ENCODE measurements around the gene NAT16. TPM values are rescaled to one million over a fixed set of nuclear protein-coding genes. Genes with fewer than 3 reads are reported as not detected.

Gene NAT16
- total and polyA plus RNA-seq, 2 of the 13 experiments (the other 11 are each of a cell fraction or from before 2014, with no cell fraction given): 0.04 TPM; not detected in 1

DNA sequence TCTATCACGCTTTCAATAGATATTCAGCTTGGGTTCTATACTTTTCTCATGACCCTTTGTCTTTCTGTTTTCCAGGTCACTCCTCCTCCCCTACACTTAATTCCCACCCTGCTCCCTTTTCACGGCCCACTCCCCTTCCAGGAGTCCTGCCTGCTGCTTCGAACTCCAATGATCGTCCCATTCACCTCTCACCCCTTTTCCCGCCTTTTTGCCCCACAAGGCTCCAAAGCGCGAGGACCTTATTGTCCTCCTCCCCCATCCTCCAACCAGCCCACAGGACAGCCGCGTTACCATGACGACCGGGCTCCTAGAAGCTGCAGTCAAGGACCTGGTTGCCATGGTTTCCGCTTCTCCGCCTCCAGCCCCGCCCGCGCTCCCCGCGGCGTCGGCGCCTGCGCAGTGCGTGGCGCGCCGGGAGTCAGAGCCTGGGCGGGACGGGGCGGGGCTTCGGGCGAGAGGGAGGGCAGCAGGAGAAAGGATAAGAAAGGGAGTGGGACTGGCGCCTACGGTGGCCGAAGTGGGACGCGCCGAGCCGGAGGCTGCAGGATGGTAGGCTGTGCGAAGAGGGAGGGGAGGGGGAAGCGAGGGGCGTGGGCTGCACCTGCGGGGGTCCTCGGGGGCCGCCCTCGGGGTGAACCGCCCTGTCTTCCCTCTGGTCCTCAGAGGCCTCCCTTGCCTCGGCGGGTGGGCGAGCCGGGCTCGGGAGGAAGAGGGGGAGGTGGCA, 26.0 kb downstream of the NAT16 start, which contains the start of gene AP1S1 (continued):
- TF ChIP-seq, protein P1, sequence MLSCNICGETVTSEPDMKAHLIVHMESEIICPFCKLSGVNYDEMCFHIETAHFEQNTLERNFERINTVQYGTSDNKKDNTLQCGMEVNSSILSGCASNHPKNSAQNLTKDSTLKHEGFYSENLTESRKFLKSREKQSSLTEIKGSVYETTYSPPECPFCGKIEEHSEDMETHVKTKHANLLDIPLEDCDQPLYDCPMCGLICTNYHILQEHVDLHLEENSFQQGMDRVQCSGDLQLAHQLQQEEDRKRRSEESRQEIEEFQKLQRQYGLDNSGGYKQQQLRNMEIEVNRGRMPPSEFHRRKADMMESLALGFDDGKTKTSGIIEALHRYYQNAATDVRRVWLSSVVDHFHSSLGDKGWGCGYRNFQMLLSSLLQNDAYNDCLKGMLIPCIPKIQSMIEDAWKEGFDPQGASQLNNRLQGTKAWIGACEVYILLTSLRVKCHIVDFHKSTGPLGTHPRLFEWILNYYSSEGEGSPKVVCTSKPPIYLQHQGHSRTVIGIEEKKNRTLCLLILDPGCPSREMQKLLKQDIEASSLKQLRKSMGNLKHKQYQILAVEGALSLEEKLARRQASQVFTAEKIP (CRISPR knock-in tag; IDR thresholded peaks at IDR 0.05; ENCODE audit: borderline replicate concordance): no peak
- TF ChIP-seq GFI1 (CRISPR knock-in tag; IDR thresholded peaks at IDR 0.05; ENCODE audit: borderline replicate concordance) (no peak), ZNF3 (CRISPR knock-in tag; IDR thresholded peaks at IDR 0.05) (no peak), SMC3 (IDR thresholded peaks at IDR 0.05; ENCODE audit: low read length) (no peak), ZNF598 (CRISPR knock-in tag; IDR thresholded peaks at IDR 0.05; ENCODE audit: borderline replicate concordance) (no peak), ZMYM4 (CRISPR knock-in tag; IDR thresholded peaks at IDR 0.05) (peak; percentile 42; the same call in 1 of the 2 replicates), JARID2 (CRISPR knock-in tag; IDR thresholded peaks at IDR 0.05; ENCODE audit: insufficient replicate concordance) (no peak), GATA4 (IDR thresholded peaks at IDR 0.05; ENCODE audit: borderline replicate concordance, low read depth) (no peak), LCORL (IDR thresholded peaks at IDR 0.05) (no peak), LCORL (CRISPR knock-in tag; IDR thresholded peaks at IDR 0.05) (no peak), KLF12 (CRISPR knock-in tag; IDR thresholded peaks at IDR 0.05; ENCODE audit: borderline replicate concordance) (no peak), POLR2AphosphoS5 (IDR thresholded peaks at IDR 0.05; ENCODE audit: low read depth, low read length) (peak; percentile 39; the same call in 1 of the 2 replicates), ZNF577 (CRISPR knock-in tag; IDR thresholded peaks at IDR 0.05; ENCODE audit: borderline replicate concordance, low read depth) (no peak), FIP1L1 (IDR thresholded peaks at IDR 0.05; ENCODE audit: borderline replicate concordance, insufficient read depth, low read depth, low read length) (no peak)
- TF ChIP-seq, protein P2, sequence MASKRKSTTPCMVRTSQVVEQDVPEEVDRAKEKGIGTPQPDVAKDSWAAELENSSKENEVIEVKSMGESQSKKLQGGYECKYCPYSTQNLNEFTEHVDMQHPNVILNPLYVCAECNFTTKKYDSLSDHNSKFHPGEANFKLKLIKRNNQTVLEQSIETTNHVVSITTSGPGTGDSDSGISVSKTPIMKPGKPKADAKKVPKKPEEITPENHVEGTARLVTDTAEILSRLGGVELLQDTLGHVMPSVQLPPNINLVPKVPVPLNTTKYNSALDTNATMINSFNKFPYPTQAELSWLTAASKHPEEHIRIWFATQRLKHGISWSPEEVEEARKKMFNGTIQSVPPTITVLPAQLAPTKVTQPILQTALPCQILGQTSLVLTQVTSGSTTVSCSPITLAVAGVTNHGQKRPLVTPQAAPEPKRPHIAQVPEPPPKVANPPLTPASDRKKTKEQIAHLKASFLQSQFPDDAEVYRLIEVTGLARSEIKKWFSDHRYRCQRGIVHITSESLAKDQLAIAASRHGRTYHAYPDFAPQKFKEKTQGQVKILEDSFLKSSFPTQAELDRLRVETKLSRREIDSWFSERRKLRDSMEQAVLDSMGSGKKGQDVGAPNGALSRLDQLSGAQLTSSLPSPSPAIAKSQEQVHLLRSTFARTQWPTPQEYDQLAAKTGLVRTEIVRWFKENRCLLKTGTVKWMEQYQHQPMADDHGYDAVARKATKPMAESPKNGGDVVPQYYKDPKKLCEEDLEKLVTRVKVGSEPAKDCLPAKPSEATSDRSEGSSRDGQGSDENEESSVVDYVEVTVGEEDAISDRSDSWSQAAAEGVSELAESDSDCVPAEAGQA (IDR thresholded peaks at IDR 0.05; ENCODE audit: low read depth): no peak; the same call in 1 of the 2 replicates
- TF ChIP-seq, protein P2 (CRISPR knock-in tag; IDR thresholded peaks at IDR 0.05; ENCODE audit: borderline replicate concordance): no peak
- TF ChIP-seq, protein P3, sequence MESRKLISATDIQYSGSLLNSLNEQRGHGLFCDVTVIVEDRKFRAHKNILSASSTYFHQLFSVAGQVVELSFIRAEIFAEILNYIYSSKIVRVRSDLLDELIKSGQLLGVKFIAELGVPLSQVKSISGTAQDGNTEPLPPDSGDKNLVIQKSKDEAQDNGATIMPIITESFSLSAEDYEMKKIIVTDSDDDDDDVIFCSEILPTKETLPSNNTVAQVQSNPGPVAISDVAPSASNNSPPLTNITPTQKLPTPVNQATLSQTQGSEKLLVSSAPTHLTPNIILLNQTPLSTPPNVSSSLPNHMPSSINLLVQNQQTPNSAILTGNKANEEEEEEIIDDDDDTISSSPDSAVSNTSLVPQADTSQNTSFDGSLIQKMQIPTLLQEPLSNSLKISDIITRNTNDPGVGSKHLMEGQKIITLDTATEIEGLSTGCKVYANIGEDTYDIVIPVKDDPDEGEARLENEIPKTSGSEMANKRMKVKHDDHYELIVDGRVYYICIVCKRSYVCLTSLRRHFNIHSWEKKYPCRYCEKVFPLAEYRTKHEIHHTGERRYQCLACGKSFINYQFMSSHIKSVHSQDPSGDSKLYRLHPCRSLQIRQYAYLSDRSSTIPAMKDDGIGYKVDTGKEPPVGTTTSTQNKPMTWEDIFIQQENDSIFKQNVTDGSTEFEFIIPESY (CRISPR knock-in tag; IDR thresholded peaks at IDR 0.05): no peak
- TF ChIP-seq, protein P4, sequence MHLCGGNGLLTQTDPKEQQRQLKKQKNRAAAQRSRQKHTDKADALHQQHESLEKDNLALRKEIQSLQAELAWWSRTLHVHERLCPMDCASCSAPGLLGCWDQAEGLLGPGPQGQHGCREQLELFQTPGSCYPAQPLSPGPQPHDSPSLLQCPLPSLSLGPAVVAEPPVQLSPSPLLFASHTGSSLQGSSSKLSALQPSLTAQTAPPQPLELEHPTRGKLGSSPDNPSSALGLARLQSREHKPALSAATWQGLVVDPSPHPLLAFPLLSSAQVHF (CRISPR knock-in tag; IDR thresholded peaks at IDR 0.05): no peak; the same call in 1 of the 2 replicates
- TF ChIP-seq, protein P5, sequence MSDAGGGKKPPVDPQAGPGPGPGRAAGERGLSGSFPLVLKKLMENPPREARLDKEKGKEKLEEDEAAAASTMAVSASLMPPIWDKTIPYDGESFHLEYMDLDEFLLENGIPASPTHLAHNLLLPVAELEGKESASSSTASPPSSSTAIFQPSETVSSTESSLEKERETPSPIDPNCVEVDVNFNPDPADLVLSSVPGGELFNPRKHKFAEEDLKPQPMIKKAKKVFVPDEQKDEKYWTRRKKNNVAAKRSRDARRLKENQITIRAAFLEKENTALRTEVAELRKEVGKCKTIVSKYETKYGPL (CRISPR knock-in tag; IDR thresholded peaks at IDR 0.05): no peak
